HG03039 (cell line): ENCODE data around the gene OXTR.

Experiments
- ATAC-seq: cut with Tn5 transposase; IDR thresholded peaks from one replicate; pipeline ENCODE4 v1.9.1; 2021; ENCODE audit warnings: mild to moderate bottlenecking, moderate library complexity; ENCODE audit not compliant: unreplicated experiment

Gene OXTR

GRCh38 chr3:8769088-8769822 is at the start of gene OXTR:
Gene OXTR, minus strand, starts transcription at chr3:8769613. Its CDS starts 1,426 bp downstream, at chr3:8768187.
- peak; percentile 74 for ATAC-seq

- ATAC-seq: no peak
Measured at GRCh38 chr3:8817486-8817885, 48.1 kb upstream of the OXTR start.

GRCh38 chr3:8816106-8816505 is 46.7 kb upstream of the OXTR start:
- ATAC-seq: no peak

- ATAC-seq: no peak
Measured at GRCh38 chr3:8813411-8813810, 44.0 kb upstream of the OXTR start.

GRCh38 chr3:8810561-8810960 is 41.1 kb upstream of the OXTR start:
- ATAC-seq: no peak

- no peak for ATAC-seq
Measured at GRCh38 chr3:8805774-8806173, 36.4 kb upstream of the OXTR start.

GRCh38 chr3:8802256-8802655 is 32.8 kb upstream of the OXTR start:
- ATAC-seq: no peak

GRCh38 chr3:8800016-8800415 is 30.6 kb upstream of the OXTR start:
- no peak for ATAC-seq

- no peak for ATAC-seq
Measured at GRCh38 chr3:8794247-8794646, 24.8 kb upstream of the OXTR start.

- no peak for ATAC-seq
Measured at GRCh38 chr3:8793242-8793641, 23.8 kb upstream of the OXTR start.

- no peak for ATAC-seq
Measured at GRCh38 chr3:8790529-8790928, 21.1 kb upstream of the OXTR start.

GRCh38 chr3:8784676-8785435 is 15.4 kb upstream of the OXTR start:
- ATAC-seq: no peak

GRCh38 chr3:8780279-8780678 is 10.9 kb upstream of the OXTR start:
- ATAC-seq: no peak

- no peak for ATAC-seq
Measured at GRCh38 chr3:8778475-8778874, 9.1 kb upstream of the OXTR start.

GRCh38 chr3:8777978-8778267 is 8.5 kb upstream of the OXTR start:
- ATAC-seq: no peak

GRCh38 chr3:8777201-8777977 is 8.0 kb upstream of the OXTR start:
- ATAC-seq: no peak

- ATAC-seq: no peak
Measured at GRCh38 chr3:8776406-8776805, 7.0 kb upstream of the OXTR start.

- ATAC-seq: no peak
Measured at GRCh38 chr3:8775602-8776001, 6.2 kb upstream of the OXTR start.

GRCh38 chr3:8775181-8775580 is 5.8 kb upstream of the OXTR start:
- ATAC-seq: no peak

- ATAC-seq: no peak
Measured at GRCh38 chr3:8773941-8774542, 4.6 kb upstream of the OXTR start.

GRCh38 chr3:8768364-8769087 is 887 bp downstream of the OXTR start:
- peak; percentile 28 for ATAC-seq
